BLaER1 treated with 17β-estradiol and CSF1 and Interleukin-3, amounts not matched to agents 10 nM and 100 nM (cell line): ENCODE data around the gene NAAA.
"Not testable (repeated sequence)": the region's sequence is repeated elsewhere in the genome, so short reads cannot be mapped to it uniquely, and the experiment has no call there.

ENCODE experiments used
- H3K27ac ChIP-seq, 11 experiments: shearing (Covaris generic); formaldehyde crosslinking; 2 replicates each; pipeline ENCODE4 v1.8.1; 2022
- H3K27me3 ChIP-seq, 11 experiments: shearing (Covaris generic); formaldehyde crosslinking; 2 replicates each; pipeline ENCODE4 v1.8.1; 2022
- H3K36me3 ChIP-seq, 11 experiments: shearing (Covaris generic); formaldehyde crosslinking; 2 replicates each; pipeline ENCODE4 v1.8.1; 2022
- H3K4me1 ChIP-seq, 10 experiments: shearing (Covaris generic); formaldehyde crosslinking; 2 replicates each; pipeline ENCODE4 v1.8.1; 2022
- H3K4me2 ChIP-seq, 11 experiments: shearing (Covaris generic); formaldehyde crosslinking; 2 replicates each; pipeline ENCODE4 v1.8.1; 2022
- H3K4me3 ChIP-seq, 10 experiments: shearing (Covaris generic); formaldehyde crosslinking; 2 replicates each; pipeline ENCODE4 v1.8.1; 2022
- H3K9ac ChIP-seq, 11 experiments: shearing (Covaris generic); formaldehyde crosslinking; 2 replicates each; pipeline ENCODE4 v1.8.1; 2022
- H3K9me3 ChIP-seq, 11 experiments: shearing (Covaris generic); formaldehyde crosslinking; replicated peaks in 1 of 11; 2 replicates each; pipeline ENCODE4 v1.8.1; 2022
- H4K20me1 ChIP-seq, 11 experiments: shearing (Covaris generic); formaldehyde crosslinking; 2 replicates each; pipeline ENCODE4 v1.8.1; 2022
- Cebpa-rat ChIP-seq, 11 experiments: shearing (Covaris generic); IDR thresholded peaks; 2 replicates each; pipeline ENCODE4 v1.8.1; 2022

Gene NAAA

GRCh38 chr4:75940692-75941253, at the start of gene NAAA:
TSS of gene NAAA (minus strand) at chr4:75941013. CDS start at chr4:75940949, 64 bp downstream.
- peaks cover 0 to under 1% (median 0%) of the 10 kb centered on the region in 11 experiments; a peak in 2 of 22 replicates for H4K20me1 ChIP-seq

GRCh38 chr4:75989846-75990528, 49.2 kb upstream of the NAAA start:
- H3K4me2 ChIP-seq, result peak overlapping the region; percentile 82 to 97 (median 88)
- H3K27ac ChIP-seq, result peak overlapping the region; percentile 77 to 92 (median 89)
- H3K36me3 ChIP-seq, result peaks cover 4 to 42% (median 38%) of the 10 kb centered on the region in 11 experiments; a peak in 21 of 22 replicates
- no peak for TF ChIP-seq Cebpa-rat (IDR thresholded peaks at IDR 0.05)
- no peaks in the 10 kb centered on the region for H3K27me3 ChIP-seq
- H3K9ac ChIP-seq, result peak overlapping the region; percentile 82 to 93 (median 88)
- peaks cover 0 to 16% (median 8%) of the 10 kb centered on the region in 11 experiments; a peak in 13 of 22 replicates for H3K9me3 ChIP-seq
- H3K4me1 ChIP-seq, result peaks cover 12 to 26% (median 21%) of the 10 kb centered on the region in 10 experiments
- peaks cover 6 to 48% (median 38%) of the 10 kb centered on the region in 11 experiments; a peak in 21 of 22 replicates for H4K20me1 ChIP-seq
- peak overlapping the region; percentile 74 to 97 (median 85) for H3K4me3 ChIP-seq

More at GRCh38 chr4:75940692-75941253, at the start of gene NAAA:
- Histone ChIP-seq H3K4me2 (peak within 1 kb of the TSS; percentile 76 to 97 (median 87)), H3K27ac (peak within 1 kb of the TSS; percentile 76 to 95 (median 89); a peak in 21 of 22 replicates), H3K36me3 (peaks cover 3 to 62% (median 24%) of the 10 kb centered on the region in 11 experiments; a peak in 20 of 22 replicates), H3K9ac (peak within 1 kb of the TSS; percentile 84 to 93 (median 90)), H3K9me3 (no peaks in the 10 kb centered on the region), H3K27me3 (no peaks in the 10 kb centered on the region), H3K4me1 (peaks cover 37 to 66% (median 40%) of the 10 kb centered on the region in 10 experiments), H3K4me3 (peak within 1 kb of the TSS; percentile 64 to 96 (median 83))
- 0 out of 22 replicates have a peak, but pooled peaks of 1 of the 11 experiments have one; percentile 12 for TF ChIP-seq Cebpa-rat (IDR thresholded peaks at IDR 0.05)

GRCh38 chr4:75985116-75985515, 44.3 kb upstream of the NAAA start:
- no peak for TF ChIP-seq Cebpa-rat (IDR thresholded peaks at IDR 0.05)
- H3K9me3 ChIP-seq, result peaks cover 0 to 26% (median 10%) of the 10 kb centered on the region in 11 experiments; a peak in 14 of 22 replicates
- peaks cover 36 to 88% (median 80%) of the 10 kb centered on the region in 11 experiments for H3K36me3 ChIP-seq
- H3K4me1 ChIP-seq, result peaks cover 12 to 22% (median 18%) of the 10 kb centered on the region in 10 experiments
- H3K4me2 ChIP-seq, result no peak overlapping the region
- no peak overlapping the region for H3K4me3 ChIP-seq
- no peaks in the 10 kb centered on the region for H3K27me3 ChIP-seq
- H4K20me1 ChIP-seq, result peaks cover 20 to 93% (median 68%) of the 10 kb centered on the region in 11 experiments; a peak in 21 of 22 replicates
- no peak overlapping the region for H3K27ac ChIP-seq
- H3K9ac ChIP-seq, result no peak overlapping the region

DNA sequence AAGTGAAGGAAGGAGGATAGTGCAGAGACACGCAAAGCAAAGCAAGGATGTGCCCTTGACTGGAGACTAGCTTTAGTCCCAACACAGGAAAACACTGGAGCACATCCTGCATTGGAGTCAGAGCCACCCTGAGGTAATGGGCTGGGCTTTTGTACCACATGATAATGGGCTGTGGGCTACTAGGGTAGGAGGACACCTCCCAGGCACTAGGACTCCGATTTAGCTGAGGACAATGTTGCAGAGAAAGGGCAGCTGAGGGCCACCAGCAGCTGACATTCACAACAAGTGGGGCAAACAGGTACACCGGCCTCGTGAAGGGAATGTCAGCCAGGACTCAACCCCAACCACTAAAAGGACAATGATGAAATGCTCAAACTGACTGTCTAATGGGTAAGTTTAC, 39.8 kb upstream of the NAAA start:
- peaks cover 6 to 60% (median 44%) of the 10 kb centered on the region in 11 experiments; a peak in 20 of 22 replicates for H4K20me1 ChIP-seq
- no peak overlapping the region for H3K4me3 ChIP-seq
- H3K9me3 ChIP-seq, result peaks cover 15 to 33% (median 24%) of the 10 kb centered on the region in 11 experiments; a peak in 21 of 22 replicates
- H3K27ac ChIP-seq, result no peak overlapping the region
- peaks cover 78 to 97% (median 91%) of the 10 kb centered on the region in 11 experiments for H3K36me3 ChIP-seq
- no peak for TF ChIP-seq Cebpa-rat (IDR thresholded peaks at IDR 0.05)
- H3K27me3 ChIP-seq, result no peaks in the 10 kb centered on the region
- no peak overlapping the region for H3K4me2 ChIP-seq
- no peaks in the 10 kb centered on the region for H3K4me1 ChIP-seq
- no peak overlapping the region for H3K9ac ChIP-seq

DNA sequence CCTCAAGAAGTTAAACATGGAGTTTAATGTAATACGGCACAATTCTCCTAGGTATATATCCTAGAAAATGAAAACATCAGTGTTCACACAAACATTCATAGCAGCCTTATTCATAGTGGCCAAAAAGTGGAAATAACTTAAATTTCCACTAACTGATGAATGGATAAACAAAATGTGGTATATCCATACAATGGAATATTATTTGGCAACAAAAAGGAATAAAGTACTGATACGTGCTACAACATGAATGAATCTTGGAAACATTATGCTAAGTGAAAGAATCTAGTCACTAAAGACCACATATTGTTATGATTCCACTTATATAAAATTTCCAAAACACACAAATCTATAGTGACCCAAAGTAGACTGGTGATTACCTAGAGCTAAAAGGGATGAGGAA, 35.4 kb upstream of the NAAA start:
- H3K4me1 ChIP-seq, result no peaks in the 10 kb centered on the region
- H3K27ac ChIP-seq, result no peak overlapping the region
- no peak overlapping the region for H3K9ac ChIP-seq
- H3K9me3 ChIP-seq, result peaks cover 15 to 28% (median 22%) of the 10 kb centered on the region in 11 experiments; a peak in 21 of 22 replicates
- no peaks in the 10 kb centered on the region for H3K27me3 ChIP-seq
- no peak overlapping the region for H3K4me2 ChIP-seq
- no peak overlapping the region for H3K4me3 ChIP-seq
- TF ChIP-seq Cebpa-rat (IDR thresholded peaks at IDR 0.05), result no peak
- H3K36me3 ChIP-seq, result peaks cover 99 to 100% (median 100%) of the 10 kb centered on the region in 11 experiments
- peaks cover 0 to 23% (median 10%) of the 10 kb centered on the region in 11 experiments; a peak in 13 of 22 replicates for H4K20me1 ChIP-seq

DNA sequence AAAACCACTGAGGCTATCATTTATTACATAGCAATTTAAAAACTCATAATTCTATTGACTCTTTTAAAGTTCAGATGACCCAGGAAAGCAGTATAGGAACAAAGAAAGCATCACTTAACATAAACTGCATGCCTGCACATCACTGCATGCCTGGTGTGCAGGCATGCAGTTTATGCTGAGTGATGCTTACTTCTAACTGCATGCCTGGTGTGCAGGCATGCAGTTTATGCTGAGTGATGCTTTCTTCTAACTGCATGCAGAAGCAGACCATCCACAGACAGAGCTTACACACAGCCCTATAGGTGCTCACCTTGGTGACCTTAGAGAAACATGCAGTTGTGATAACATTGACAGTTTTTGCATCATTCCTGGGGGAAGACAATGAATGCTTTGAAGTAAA, 33.0 kb upstream of the NAAA start:
- no peak overlapping the region for H3K4me3 ChIP-seq
- peaks cover 0 to 6% (median 0%) of the 10 kb centered on the region in 11 experiments; a peak in 4 of 22 replicates for H4K20me1 ChIP-seq
- peaks cover 15 to 28% (median 22%) of the 10 kb centered on the region in 11 experiments; a peak in 21 of 22 replicates for H3K9me3 ChIP-seq
- no peak overlapping the region for H3K27ac ChIP-seq
- no peaks in the 10 kb centered on the region for H3K27me3 ChIP-seq
- H3K4me1 ChIP-seq, result no peaks in the 10 kb centered on the region
- no peak for TF ChIP-seq Cebpa-rat (IDR thresholded peaks at IDR 0.05)
- H3K36me3 ChIP-seq, result peaks cover 99 to 100% (median 100%) of the 10 kb centered on the region in 11 experiments
- H3K9ac ChIP-seq, result no peak overlapping the region
- no peak overlapping the region for H3K4me2 ChIP-seq

DNA sequence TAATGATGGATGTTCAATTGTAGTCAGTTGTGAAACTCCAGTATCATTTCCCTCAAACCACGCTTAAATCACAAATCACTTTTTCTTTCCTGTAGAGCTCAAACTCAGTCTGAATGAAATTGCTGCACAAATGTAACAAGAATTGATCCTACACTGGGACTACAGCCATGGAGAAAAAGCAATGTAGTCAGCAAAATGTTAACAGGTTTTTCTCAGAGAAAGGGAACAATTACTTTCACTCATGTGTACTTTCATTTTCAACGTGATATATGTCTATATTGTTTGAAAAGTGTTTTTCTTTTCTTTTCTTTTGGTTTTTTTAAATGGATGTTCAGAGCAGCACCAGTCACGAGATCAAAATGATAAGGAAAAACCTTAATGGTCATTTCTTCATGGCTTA, 27.3 kb upstream of the NAAA start:
- H3K9me3 ChIP-seq, result peaks cover 39 to 51% (median 43%) of the 10 kb centered on the region in 11 experiments
- peaks cover 99 to 100% (median 100%) of the 10 kb centered on the region in 11 experiments for H3K36me3 ChIP-seq
- H3K27ac ChIP-seq, result no peak overlapping the region
- H3K4me1 ChIP-seq, result no peaks in the 10 kb centered on the region
- no peak overlapping the region for H3K9ac ChIP-seq
- no peak for TF ChIP-seq Cebpa-rat (IDR thresholded peaks at IDR 0.05)
- H3K4me2 ChIP-seq, result no peak overlapping the region
- H3K4me3 ChIP-seq, result no peak overlapping the region
- no peaks in the 10 kb centered on the region for H3K27me3 ChIP-seq
- H4K20me1 ChIP-seq, result peaks cover 0 to 3% (median 0%) of the 10 kb centered on the region in 11 experiments; a peak in 1 of 22 replicates

DNA sequence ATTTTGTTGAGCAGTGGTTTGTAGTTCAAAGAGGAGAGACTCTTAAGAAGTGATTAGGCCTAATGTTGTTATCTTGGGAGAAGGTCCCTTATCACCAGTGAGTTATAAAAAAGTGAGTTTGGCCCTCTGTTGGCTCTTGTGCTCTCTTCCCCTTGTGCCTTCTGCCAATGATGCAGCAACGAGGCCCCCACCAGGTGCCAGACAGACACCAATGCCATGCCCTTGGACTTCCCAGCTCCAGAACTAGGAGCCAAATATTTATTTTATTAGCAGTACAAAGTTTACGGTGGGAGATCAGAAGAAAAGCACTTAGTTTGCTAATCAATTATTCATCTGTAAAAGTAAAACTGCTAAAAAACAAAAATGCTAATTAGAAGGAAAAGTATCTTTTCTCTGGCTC, 22.7 kb upstream of the NAAA start:
- H3K4me1 ChIP-seq, result no peaks in the 10 kb centered on the region
- H3K4me2 ChIP-seq, result no peak overlapping the region
- no peaks in the 10 kb centered on the region for H3K27me3 ChIP-seq
- H4K20me1 ChIP-seq, result no peaks in the 10 kb centered on the region
- H3K36me3 ChIP-seq, result peaks cover 94 to 100% (median 98%) of the 10 kb centered on the region in 11 experiments
- H3K9ac ChIP-seq, result no peak overlapping the region
- H3K27ac ChIP-seq, result no peak overlapping the region
- no peak overlapping the region for H3K4me3 ChIP-seq
- peaks cover 43 to 53% (median 46%) of the 10 kb centered on the region in 11 experiments for H3K9me3 ChIP-seq
- no peak for TF ChIP-seq Cebpa-rat (IDR thresholded peaks at IDR 0.05)

DNA sequence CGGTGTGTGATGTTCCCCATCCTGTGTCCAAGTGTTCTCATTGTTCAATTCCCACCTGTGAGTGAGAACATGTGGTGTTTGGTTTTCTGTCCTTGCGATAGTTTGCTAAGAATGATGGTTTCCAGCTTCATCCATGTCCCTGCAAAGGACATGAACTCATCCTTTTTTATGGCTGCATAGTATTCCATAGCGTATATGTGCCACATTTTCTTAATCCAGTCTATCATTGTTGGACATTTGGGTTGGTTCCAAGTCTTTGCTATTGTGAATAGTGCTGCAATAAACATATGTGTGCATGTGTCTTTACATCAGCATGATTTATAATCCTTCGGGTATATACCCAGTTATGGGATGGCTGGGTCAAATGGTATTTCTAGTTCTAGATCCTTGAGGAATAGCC, 21.3 kb upstream of the NAAA start:
- H3K9ac ChIP-seq, H3K4me2 ChIP-seq, H4K20me1 ChIP-seq, H3K27ac ChIP-seq, H3K27me3 ChIP-seq, H3K4me1 ChIP-seq, H3K4me3 ChIP-seq: not testable (repeated sequence)
- Histone ChIP-seq H3K9me3 (peaks cover 40 to 48% (median 42%) of the 10 kb centered on the region in 11 experiments), H3K36me3 (peaks cover 94 to 100% (median 98%) of the 10 kb centered on the region in 11 experiments)

DNA sequence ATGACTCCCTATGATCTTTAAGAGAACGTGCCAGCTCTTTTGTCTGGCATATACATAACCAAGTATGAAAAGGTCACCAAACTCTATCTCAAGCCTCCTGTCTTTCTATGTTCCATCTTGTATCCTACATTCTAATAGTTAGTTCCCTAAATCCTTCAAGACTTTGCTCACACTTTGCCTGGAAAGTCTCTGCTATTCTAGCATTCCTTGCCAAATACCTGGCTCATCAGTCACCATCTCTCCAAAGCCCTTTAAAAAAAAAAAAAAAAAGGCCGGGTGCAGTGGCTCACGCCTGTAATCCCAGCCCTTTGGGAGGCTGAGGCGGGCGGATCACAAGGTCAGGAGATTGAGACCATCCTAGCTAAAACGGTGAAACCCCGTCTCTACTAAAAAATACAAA, 17.7 kb upstream of the NAAA start:
- not testable (repeated sequence) for H3K4me2 ChIP-seq, H3K4me1 ChIP-seq, H3K9ac ChIP-seq, H3K4me3 ChIP-seq, H3K27ac ChIP-seq, H3K27me3 ChIP-seq, H4K20me1 ChIP-seq
- peaks cover 94 to 100% (median 98%) of the 10 kb centered on the region in 11 experiments for H3K36me3 ChIP-seq
- peaks cover 6 to 13% (median 7%) of the 10 kb centered on the region in 11 experiments; a peak in 21 of 22 replicates for H3K9me3 ChIP-seq

GRCh38 chr4:75954811-75955210, 14.0 kb upstream of the NAAA start:
- not testable (repeated sequence) for H3K27me3 ChIP-seq, H3K4me3 ChIP-seq, H4K20me1 ChIP-seq, H3K9ac ChIP-seq, H3K4me1 ChIP-seq, H3K4me2 ChIP-seq, H3K9me3 ChIP-seq, H3K27ac ChIP-seq
- peaks cover 95 to 100% (median 99%) of the 10 kb centered on the region in 11 experiments for H3K36me3 ChIP-seq
